MCF 10A (cell line): ENCODE measurements around the gene MGAT5B. TPM values are rescaled to one million over a fixed set of nuclear protein-coding genes. Genes with fewer than 3 reads are reported as not detected.

Source experiments
- BruUV-seq: library from RNA; stranded (reverse); fragments of 400-500 nt; replicated peaks from 2 replicates; lab custom pipeline; 2021; lab: Mats Ljungman, UMichigan
- CTCF ChIA-PET: fragments of 300-600 bp; sonication (Branson Sonifier 250); formaldehyde crosslinking; extraction: SDS; loops from one replicate; lab custom pipeline; 2021; ENCODE audit warnings: antibody characterized with exemption, inconsistent platforms; lab: Yijun Ruan, JAX
- POLR2A ChIA-PET: fragments of 300-600, 350-650 bp; sonication (Branson Sonifier 250); formaldehyde crosslinking; extraction: SDS; loops from one replicate; lab custom pipeline; 2020; ENCODE audit warnings: antibody characterized with exemption, inconsistent platforms; lab: Yijun Ruan, JAX
- DNase-seq: peaks from one replicate; pipeline ENCODE4 v3.0.0-alpha.2; 2018; ENCODE audit not compliant: unreplicated experiment
- H3K27ac Mint-ChIP-seq: one replicate; pipeline ENCODE4 v1.8.0; 2022; ENCODE audit warnings: mild to moderate bottlenecking, low read depth, mixed read lengths; ENCODE audit not compliant: unreplicated experiment
- H3K27me3 Mint-ChIP-seq: one replicate; pipeline ENCODE4 v1.8.0; 2022; ENCODE audit warnings: mixed read lengths; ENCODE audit not compliant: insufficient read depth, unreplicated experiment
- H3K36me3 Mint-ChIP-seq: one replicate; pipeline ENCODE4 v1.8.0; 2022; ENCODE audit warnings: mild to moderate bottlenecking, moderate library complexity, mixed read lengths; ENCODE audit not compliant: insufficient read depth, unreplicated experiment
- H3K4me1 Mint-ChIP-seq: one replicate; pipeline ENCODE4 v1.8.0; 2022; ENCODE audit warnings: mixed read lengths; ENCODE audit not compliant: insufficient read depth, unreplicated experiment
- H3K4me3 Mint-ChIP-seq: one replicate; pipeline ENCODE4 v1.8.0; 2022; ENCODE audit warnings: mild to moderate bottlenecking, moderate library complexity, mixed read lengths; ENCODE audit not compliant: unreplicated experiment
- H3K9me3 Mint-ChIP-seq: one replicate; pipeline ENCODE4 v1.8.0; 2022; ENCODE audit warnings: mixed read lengths; ENCODE audit not compliant: unreplicated experiment
- intact Hi-C: fragments of 100-400 bp; cut with micrococcal nuclease; formaldehyde crosslinking; loops from 2 replicates; pipeline ENCODE4 v1.14.1; 2022
- total RNA-seq: library from RNA; stranded (reverse); gene quantifications from 2 replicates; pipeline ENCODE4 v1.2.3, GENCODE V29; 2022
- TF ChIP-seq, protein P1 (sequence below): fragments of 200-600 bp; IDR thresholded peaks from one replicate; pipeline ENCODE4 v1.8.0; 2022; ENCODE audit warnings: antibody characterized with exemption, mild to moderate bottlenecking; ENCODE audit not compliant: unreplicated experiment

Gene MGAT5B
- total RNA-seq, 1 experiment from 2014 or later: 1.7 TPM

GRCh38 chr17:76904116-76904515 lies 35.9 kb downstream of the MGAT5B start:
- Mint-ChIP-seq H3K4me1 (no peaks in the 10 kb centered on the region), H3K27ac (no peak overlapping the region), H3K4me3 (no peak overlapping the region), H3K36me3 (no peaks in the 10 kb centered on the region), H3K27me3 (no peaks in the 10 kb centered on the region), H3K9me3 (no peaks in the 10 kb centered on the region)
- ChIA-PET POLR2A (no interaction called here), CTCF (no interaction called here)
- BruUV-seq: no TSS peak
- TF ChIP-seq, protein P1, sequence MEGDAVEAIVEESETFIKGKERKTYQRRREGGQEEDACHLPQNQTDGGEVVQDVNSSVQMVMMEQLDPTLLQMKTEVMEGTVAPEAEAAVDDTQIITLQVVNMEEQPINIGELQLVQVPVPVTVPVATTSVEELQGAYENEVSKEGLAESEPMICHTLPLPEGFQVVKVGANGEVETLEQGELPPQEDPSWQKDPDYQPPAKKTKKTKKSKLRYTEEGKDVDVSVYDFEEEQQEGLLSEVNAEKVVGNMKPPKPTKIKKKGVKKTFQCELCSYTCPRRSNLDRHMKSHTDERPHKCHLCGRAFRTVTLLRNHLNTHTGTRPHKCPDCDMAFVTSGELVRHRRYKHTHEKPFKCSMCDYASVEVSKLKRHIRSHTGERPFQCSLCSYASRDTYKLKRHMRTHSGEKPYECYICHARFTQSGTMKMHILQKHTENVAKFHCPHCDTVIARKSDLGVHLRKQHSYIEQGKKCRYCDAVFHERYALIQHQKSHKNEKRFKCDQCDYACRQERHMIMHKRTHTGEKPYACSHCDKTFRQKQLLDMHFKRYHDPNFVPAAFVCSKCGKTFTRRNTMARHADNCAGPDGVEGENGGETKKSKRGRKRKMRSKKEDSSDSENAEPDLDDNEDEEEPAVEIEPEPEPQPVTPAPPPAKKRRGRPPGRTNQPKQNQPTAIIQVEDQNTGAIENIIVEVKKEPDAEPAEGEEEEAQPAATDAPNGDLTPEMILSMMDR: no peak
- intact Hi-C loops: no loop called here
- DNase-seq: no peak

GRCh38 chr17:76905036-76905435 lies 36.8 kb downstream of the MGAT5B start:
- Mint-ChIP-seq H3K9me3 (no peaks in the 10 kb centered on the region), H3K4me3 (no peak overlapping the region), H3K27me3 (no peaks in the 10 kb centered on the region), H3K4me1 (no peaks in the 10 kb centered on the region), H3K36me3 (no peaks in the 10 kb centered on the region), H3K27ac (no peak overlapping the region)
- intact Hi-C loops: no loop called here
- CTCF ChIA-PET: interaction anchor here (0.6 kb wide), 1 partner anchor 151 kb away, joined by 4 read pairs; no protein-coding TSS in a partner anchor
- DNase-seq: no peak
- POLR2A ChIA-PET: no interaction called here
- BruUV-seq: no TSS peak
- TF ChIP-seq, protein P1: no peak

DNA sequence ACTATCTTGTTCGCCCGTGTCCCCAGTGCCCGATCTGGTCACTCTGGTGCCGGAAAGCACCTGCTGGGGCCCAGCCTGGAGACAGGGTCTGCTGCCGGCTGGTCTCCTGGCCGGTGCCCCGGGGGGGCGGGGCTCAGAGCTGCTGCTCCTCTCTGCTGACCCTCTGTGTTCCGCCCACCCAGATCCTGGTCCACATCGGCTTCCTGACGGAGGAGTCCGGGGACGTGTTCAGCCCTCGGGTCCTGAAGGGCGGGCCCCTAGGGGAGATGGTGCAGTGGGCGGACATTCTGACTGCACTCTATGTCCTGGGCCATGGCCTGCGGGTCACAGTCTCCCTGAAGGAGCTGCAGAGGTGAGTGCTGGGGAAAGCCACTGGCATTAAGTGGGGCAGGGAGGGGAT lies 37.6 kb downstream of the MGAT5B start:
- no peaks in the 10 kb centered on the region for H3K9me3 Mint-ChIP-seq
- no peaks in the 10 kb centered on the region for H3K36me3 Mint-ChIP-seq
- H3K27me3 Mint-ChIP-seq: no peaks in the 10 kb centered on the region
- BruUV-seq: no TSS peak
- H3K27ac Mint-ChIP-seq: no peak overlapping the region
- DNase-seq: no peak
- TF ChIP-seq, protein P1: no peak
- ChIA-PET CTCF (interaction anchor here (1.1 kb wide), 1 partner anchor 36 kb away, joined by 4 read pairs; no protein-coding TSS in a partner anchor), POLR2A (no interaction called here)
- H3K4me1 Mint-ChIP-seq: no peaks in the 10 kb centered on the region
- intact Hi-C loops: no loop called here
- no peak overlapping the region for H3K4me3 Mint-ChIP-seq

DNA sequence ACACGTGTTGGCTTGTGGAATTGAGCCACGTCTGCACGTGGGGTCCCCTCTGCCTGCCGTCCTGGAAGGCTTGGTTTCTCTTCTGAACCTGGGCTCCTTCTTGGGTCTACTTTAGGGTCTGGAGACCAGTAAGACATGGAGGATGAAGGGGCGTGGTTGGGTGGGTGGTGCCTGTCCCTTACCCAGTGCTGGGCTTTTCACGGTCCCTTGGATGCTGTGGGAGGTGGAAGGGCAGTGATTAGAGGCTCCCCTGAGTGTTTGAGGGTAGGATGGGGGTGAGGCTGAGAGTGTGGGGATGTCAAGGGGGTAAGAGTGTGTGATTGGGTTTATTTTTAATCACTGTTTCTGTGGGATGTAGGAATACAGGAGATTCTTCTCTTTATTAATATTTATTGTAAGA lies 38.3 kb downstream of the MGAT5B start:
- Mint-ChIP-seq H3K27me3 (no peaks in the 10 kb centered on the region), H3K36me3 (no peaks in the 10 kb centered on the region), H3K4me1 (no peaks in the 10 kb centered on the region), H3K27ac (no peak overlapping the region), H3K9me3 (no peaks in the 10 kb centered on the region), H3K4me3 (no peak overlapping the region)
- ChIA-PET CTCF (interaction anchor here (1.1 kb wide), 1 partner anchor 37 kb away, joined by 4 read pairs; no protein-coding TSS in a partner anchor), POLR2A (no interaction called here)
- intact Hi-C loops: no loop called here
- TF ChIP-seq, protein P1: no peak
- no peak for DNase-seq
- no TSS peak for BruUV-seq
